Measurements from ENCODE around the gene UBA7.

GRCh38 chr3:49794926-49795905 is 18.5 kb downstream of the UBA7 start:
- TF ChIP-seq, protein P1, sequence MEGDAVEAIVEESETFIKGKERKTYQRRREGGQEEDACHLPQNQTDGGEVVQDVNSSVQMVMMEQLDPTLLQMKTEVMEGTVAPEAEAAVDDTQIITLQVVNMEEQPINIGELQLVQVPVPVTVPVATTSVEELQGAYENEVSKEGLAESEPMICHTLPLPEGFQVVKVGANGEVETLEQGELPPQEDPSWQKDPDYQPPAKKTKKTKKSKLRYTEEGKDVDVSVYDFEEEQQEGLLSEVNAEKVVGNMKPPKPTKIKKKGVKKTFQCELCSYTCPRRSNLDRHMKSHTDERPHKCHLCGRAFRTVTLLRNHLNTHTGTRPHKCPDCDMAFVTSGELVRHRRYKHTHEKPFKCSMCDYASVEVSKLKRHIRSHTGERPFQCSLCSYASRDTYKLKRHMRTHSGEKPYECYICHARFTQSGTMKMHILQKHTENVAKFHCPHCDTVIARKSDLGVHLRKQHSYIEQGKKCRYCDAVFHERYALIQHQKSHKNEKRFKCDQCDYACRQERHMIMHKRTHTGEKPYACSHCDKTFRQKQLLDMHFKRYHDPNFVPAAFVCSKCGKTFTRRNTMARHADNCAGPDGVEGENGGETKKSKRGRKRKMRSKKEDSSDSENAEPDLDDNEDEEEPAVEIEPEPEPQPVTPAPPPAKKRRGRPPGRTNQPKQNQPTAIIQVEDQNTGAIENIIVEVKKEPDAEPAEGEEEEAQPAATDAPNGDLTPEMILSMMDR (IDR thresholded peaks at IDR 0.05), result no peak
- TF ChIP-seq POLR2A (IDR thresholded peaks at IDR 0.05), result no peak
